GM03348 (cell line): Measurements from ENCODE around the gene MRPL11.
A peak's percentile ranks its signal among the peaks of the same experiment; 100 is the strongest.
"Not testable (repeated sequence)": the region's sequence is repeated elsewhere in the genome, so short reads cannot be mapped to it uniquely, and the experiment has no call there.

Experiments
- DNase-seq: peaks from one replicate; pipeline ENCODE4 v3.0.0; 2012; ENCODE audit warnings: low spot score

MRPL11 gene

GRCh38 chr11:66431287-66431686 is 7.4 kb downstream of the MRPL11 start:
- DNase-seq = not testable (repeated sequence)

GRCh38 chr11:66429983-66430602 is 8.6 kb downstream of the MRPL11 start:
- DNase-seq = peak; percentile 85

GRCh38 chr11:66428933-66429332 is 9.7 kb downstream of the MRPL11 start:
- no peak for DNase-seq

- no peak for DNase-seq
Observed at GRCh38 chr11:66426314-66426713, 12.3 kb downstream of the MRPL11 start.

GRCh38 chr11:66421492-66422205 is 17.0 kb downstream of the MRPL11 start:
- peak; percentile 93 for DNase-seq

GRCh38 chr11:66420671-66421476 is 17.8 kb downstream of the MRPL11 start, which contains the start of gene NPAS4:
Gene NPAS4 (plus strand): TSS chr11:66421035. CDS start chr11:66421180, 145 bp downstream.
- no peak for DNase-seq

- no peak for DNase-seq
Observed at GRCh38 chr11:66419825-66420224, 18.8 kb downstream of the MRPL11 start.

- no peak for DNase-seq
Observed at GRCh38 chr11:66418986-66419308, 19.7 kb downstream of the MRPL11 start.

- DNase-seq = peak; percentile 95
Observed at GRCh38 chr11:66418168-66418985, 20.3 kb downstream of the MRPL11 start.

GRCh38 chr11:66417000-66417399 is 21.6 kb downstream of the MRPL11 start:
- no peak for DNase-seq

GRCh38 chr11:66415423-66415822 is 23.2 kb downstream of the MRPL11 start:
- DNase-seq = no peak

GRCh38 chr11:66414120-66414934 is 24.3 kb downstream of the MRPL11 start:
- DNase-seq = no peak

- DNase-seq = no peak
Observed at GRCh38 chr11:66413167-66413566, 25.5 kb downstream of the MRPL11 start.

- no peak for DNase-seq
Observed at GRCh38 chr11:66412110-66412509, 26.5 kb downstream of the MRPL11 start.

- no peak for DNase-seq
Observed at GRCh38 chr11:66411323-66411722, 27.3 kb downstream of the MRPL11 start.

- DNase-seq = no peak
Observed at GRCh38 chr11:66410191-66410590, 28.5 kb downstream of the MRPL11 start.

GRCh38 chr11:66409226-66409625 is 29.4 kb downstream of the MRPL11 start:
- DNase-seq = no peak

GRCh38 chr11:66408488-66409214 is 30.0 kb downstream of the MRPL11 start:
- DNase-seq = peak; percentile 97

- no peak for DNase-seq
Observed at GRCh38 chr11:66407651-66408050, 31.0 kb downstream of the MRPL11 start.

- DNase-seq = no peak
Observed at GRCh38 chr11:66393954-66394353, 44.7 kb downstream of the MRPL11 start.

- no peak for DNase-seq
Observed at GRCh38 chr11:66391322-66391721, 47.3 kb downstream of the MRPL11 start.
